KMS-11 (cell line): ENCODE data around the gene IQSEC1.

Experiments
- H2AFZ ChIP-seq: fragments of 200-600 bp; sonication (generic); 2 replicates; pipeline ENCODE4 v1.6.1; 2016; ENCODE audit warnings: antibody characterized with exemption, mixed run types, low read depth
- H3K27ac ChIP-seq: fragments of 200-600 bp; sonication (generic); 2 replicates; pipeline ENCODE4 v1.6.1; 2016; ENCODE audit warnings: mild to moderate bottlenecking, mixed run types
- H3K27me3 ChIP-seq: fragments of 200-600 bp; sonication (generic); 2 replicates; pipeline ENCODE4 v1.6.1; 2017; ENCODE audit warnings: mild to moderate bottlenecking, low read depth, mixed run types, moderate library complexity; ENCODE audit not compliant: insufficient read depth
- H3K36me3 ChIP-seq: fragments of 200-600 bp; sonication (generic); 2 replicates; pipeline ENCODE4 v1.6.1; 2017; ENCODE audit warnings: mild to moderate bottlenecking, mixed run types; ENCODE audit not compliant: insufficient read depth
- H3K4me1 ChIP-seq: fragments of 200-600 bp; sonication (generic); 2 replicates; pipeline ENCODE4 v1.6.1; 2016; ENCODE audit warnings: mild to moderate bottlenecking, low read depth, mixed run types; ENCODE audit not compliant: poor library complexity, severe bottlenecking
- H3K4me2 ChIP-seq: fragments of 200-600 bp; sonication (generic); 2 replicates; pipeline ENCODE4 v1.7.0; 2016; ENCODE audit warnings: mild to moderate bottlenecking, mixed run types
- H3K4me3 ChIP-seq: fragments of 200-600 bp; sonication (generic); IDR thresholded peaks from 2 replicates; pipeline ENCODE4 v1.6.1; 2017; ENCODE audit warnings: low read depth, low read length, mixed read lengths; ENCODE audit not compliant: insufficient read depth
- H3K79me2 ChIP-seq: fragments of 200-600 bp; sonication (generic); 2 replicates; pipeline ENCODE4 v1.6.1; 2016; ENCODE audit warnings: low read depth, mixed run types; ENCODE audit not compliant: insufficient read depth
- H3K9ac ChIP-seq: fragments of 200-600 bp; sonication (generic); 2 replicates; pipeline ENCODE4 v1.6.1; 2016; ENCODE audit warnings: mild to moderate bottlenecking, mixed run types
- H4K20me1 ChIP-seq: fragments of 200-600 bp; sonication (generic); 2 replicates; pipeline ENCODE4 v1.6.1; 2016; ENCODE audit warnings: mild to moderate bottlenecking, mixed run types; ENCODE audit not compliant: insufficient read depth
- TF ChIP-seq, protein P1 (sequence below): fragments of 200-600 bp; sonication (generic); conservative IDR thresholded peaks from 2 replicates; pipeline ENCODE4 v1.6.1; 2017; ENCODE audit warnings: low read depth, mild to moderate bottlenecking, antibody characterized with exemption, low read length, moderate library complexity, mixed read lengths

Gene IQSEC1

DNA sequence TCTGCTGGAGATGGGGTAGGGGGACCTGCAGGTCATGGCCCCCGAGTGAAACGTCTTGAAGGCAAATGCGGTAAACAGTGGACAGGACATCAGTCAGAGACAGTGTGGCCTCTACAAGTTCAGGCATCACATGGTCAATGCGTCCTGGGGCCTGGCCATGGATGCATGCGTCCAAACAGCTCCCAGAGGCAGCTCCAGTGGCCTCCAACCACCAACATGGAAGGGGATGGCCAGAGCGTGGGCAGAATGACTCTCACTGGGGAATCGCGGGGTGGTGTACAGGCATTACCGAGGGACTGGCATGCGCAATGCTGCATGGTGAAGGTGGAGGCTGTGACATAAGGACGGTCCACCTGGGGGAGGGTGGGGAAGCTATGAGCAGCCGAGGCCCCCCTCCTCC is 35.6 kb upstream of the IQSEC1 start:
- no peak overlapping the region for H3K9ac ChIP-seq
- no peak overlapping the region for H3K4me2 ChIP-seq
- no peak overlapping the region for H2AFZ ChIP-seq
- H3K27me3 ChIP-seq = no peaks in the 10 kb centered on the region
- H3K4me3 ChIP-seq = no peak overlapping the region
- H3K27ac ChIP-seq = no peak overlapping the region
- TF ChIP-seq, protein P1, sequence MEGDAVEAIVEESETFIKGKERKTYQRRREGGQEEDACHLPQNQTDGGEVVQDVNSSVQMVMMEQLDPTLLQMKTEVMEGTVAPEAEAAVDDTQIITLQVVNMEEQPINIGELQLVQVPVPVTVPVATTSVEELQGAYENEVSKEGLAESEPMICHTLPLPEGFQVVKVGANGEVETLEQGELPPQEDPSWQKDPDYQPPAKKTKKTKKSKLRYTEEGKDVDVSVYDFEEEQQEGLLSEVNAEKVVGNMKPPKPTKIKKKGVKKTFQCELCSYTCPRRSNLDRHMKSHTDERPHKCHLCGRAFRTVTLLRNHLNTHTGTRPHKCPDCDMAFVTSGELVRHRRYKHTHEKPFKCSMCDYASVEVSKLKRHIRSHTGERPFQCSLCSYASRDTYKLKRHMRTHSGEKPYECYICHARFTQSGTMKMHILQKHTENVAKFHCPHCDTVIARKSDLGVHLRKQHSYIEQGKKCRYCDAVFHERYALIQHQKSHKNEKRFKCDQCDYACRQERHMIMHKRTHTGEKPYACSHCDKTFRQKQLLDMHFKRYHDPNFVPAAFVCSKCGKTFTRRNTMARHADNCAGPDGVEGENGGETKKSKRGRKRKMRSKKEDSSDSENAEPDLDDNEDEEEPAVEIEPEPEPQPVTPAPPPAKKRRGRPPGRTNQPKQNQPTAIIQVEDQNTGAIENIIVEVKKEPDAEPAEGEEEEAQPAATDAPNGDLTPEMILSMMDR = no peak
- H4K20me1 ChIP-seq = no peaks in the 10 kb centered on the region
- H3K79me2 ChIP-seq = no peaks in the 10 kb centered on the region
- H3K4me1 ChIP-seq = peaks cover 30% of the 10 kb centered on the region
- H3K36me3 ChIP-seq = no peaks in the 10 kb centered on the region

DNA sequence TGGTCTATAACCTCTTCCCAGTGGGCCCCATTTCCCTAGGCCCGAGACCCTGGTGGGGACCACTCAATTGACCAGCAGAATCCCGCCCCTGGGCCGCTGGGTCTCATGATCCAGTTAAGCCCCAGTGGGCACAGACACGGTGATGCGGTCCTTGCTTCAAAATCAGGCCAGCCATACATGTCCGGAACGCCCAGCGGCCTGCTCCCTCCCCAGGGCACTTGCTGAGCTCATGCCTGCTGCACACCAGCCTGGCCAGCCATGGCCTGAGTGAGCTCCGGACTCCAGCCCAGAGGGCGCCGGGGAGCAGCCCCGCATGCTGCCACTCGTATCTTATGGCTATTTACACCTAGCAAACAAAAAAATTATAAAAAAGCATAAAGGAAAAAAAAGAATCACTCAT is 34.4 kb upstream of the IQSEC1 start:
- no peak overlapping the region for H3K9ac ChIP-seq
- no peak overlapping the region for H3K4me3 ChIP-seq
- TF ChIP-seq, protein P1 = no peak
- no peak overlapping the region for H3K4me2 ChIP-seq
- H3K79me2 ChIP-seq = no peaks in the 10 kb centered on the region
- H3K36me3 ChIP-seq = no peaks in the 10 kb centered on the region
- H2AFZ ChIP-seq = no peak overlapping the region
- H3K27me3 ChIP-seq = no peaks in the 10 kb centered on the region
- peaks cover 29% of the 10 kb centered on the region for H3K4me1 ChIP-seq
- no peaks in the 10 kb centered on the region for H4K20me1 ChIP-seq
- no peak overlapping the region for H3K27ac ChIP-seq

DNA sequence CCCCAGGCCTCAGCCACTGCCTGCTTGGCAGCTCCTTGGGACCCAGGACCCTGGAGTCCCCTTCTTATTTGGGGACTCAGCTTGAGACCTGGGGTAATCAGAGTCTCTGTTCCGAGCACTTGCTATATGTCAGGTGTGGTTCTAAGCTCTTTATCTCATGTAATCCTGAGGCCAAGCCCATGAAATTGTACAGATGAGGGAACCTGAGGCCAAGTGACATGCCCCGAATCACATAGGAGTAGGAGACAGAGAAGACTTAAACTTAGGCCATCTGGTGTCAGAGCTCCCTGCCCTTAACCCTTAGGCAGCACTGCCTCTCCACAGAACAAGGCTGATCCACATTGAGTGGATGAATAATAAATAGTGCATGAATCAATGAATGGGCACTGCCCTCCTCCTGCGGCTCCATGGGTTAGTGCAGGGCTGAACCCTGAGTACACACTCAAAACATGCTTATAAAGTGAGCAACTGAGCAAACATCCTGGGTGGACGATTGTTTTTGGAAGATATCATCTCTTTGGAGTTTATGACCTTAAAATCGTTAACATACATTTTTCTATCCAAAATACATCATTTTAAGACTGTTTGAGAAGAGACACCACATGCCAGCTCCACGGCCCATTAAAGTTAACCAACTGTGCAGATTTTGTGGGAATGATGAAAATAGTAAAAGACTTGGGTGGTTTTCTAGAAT is 33.2 kb upstream of the IQSEC1 start:
- no peaks in the 10 kb centered on the region for H4K20me1 ChIP-seq
- no peaks in the 10 kb centered on the region for H3K27me3 ChIP-seq
- H3K4me1 ChIP-seq = peaks cover 17% of the 10 kb centered on the region
- H3K9ac ChIP-seq = no peak overlapping the region
- no peak overlapping the region for H3K4me3 ChIP-seq
- no peaks in the 10 kb centered on the region for H3K79me2 ChIP-seq
- H3K27ac ChIP-seq = no peak overlapping the region
- H2AFZ ChIP-seq = no peak overlapping the region
- TF ChIP-seq, protein P1 = no peak
- no peaks in the 10 kb centered on the region for H3K36me3 ChIP-seq
- H3K4me2 ChIP-seq = no peak overlapping the region

DNA sequence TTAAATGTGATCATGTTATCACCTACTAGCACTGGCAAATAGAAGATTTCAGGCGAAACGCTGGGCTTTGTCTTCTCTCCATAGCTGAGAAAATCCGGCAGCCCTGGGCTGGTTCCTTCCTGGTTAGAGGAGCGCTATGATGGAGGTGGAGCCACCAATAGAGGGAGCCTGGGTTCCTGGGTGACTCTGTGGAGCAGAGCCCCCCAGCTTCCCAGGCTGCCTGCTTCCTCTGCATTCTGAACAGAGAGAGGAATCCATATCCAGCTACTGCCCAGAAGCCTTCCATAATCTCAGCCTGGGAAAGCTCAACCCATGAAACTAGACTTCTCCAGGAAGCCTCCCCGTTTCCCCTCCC is 32.6 kb upstream of the IQSEC1 start:
- no peaks in the 10 kb centered on the region for H3K27me3 ChIP-seq
- H3K36me3 ChIP-seq = no peaks in the 10 kb centered on the region
- H3K4me1 ChIP-seq = peaks cover 11% of the 10 kb centered on the region
- TF ChIP-seq, protein P1 = no peak
- H3K79me2 ChIP-seq = no peaks in the 10 kb centered on the region
- H3K9ac ChIP-seq = no peak overlapping the region
- H3K4me2 ChIP-seq = no peak overlapping the region
- H3K4me3 ChIP-seq = no peak overlapping the region
- no peaks in the 10 kb centered on the region for H4K20me1 ChIP-seq
- H2AFZ ChIP-seq = no peak overlapping the region
- H3K27ac ChIP-seq = no peak overlapping the region
